SH-SY5Y (cell line): ENCODE measurements around the gene CLCF1.

Source experiments
- GATA2 ChIP-seq: IDR thresholded peaks from 2 replicates; pipeline ENCODE4 v1.6.1; 2011; ENCODE audit warnings: mild to moderate bottlenecking, low read depth, low read length
- GATA3 ChIP-seq: IDR thresholded peaks from 2 replicates; pipeline ENCODE4 v1.6.1; 2011; ENCODE audit warnings: low read depth, mild to moderate bottlenecking, low read length, moderate library complexity

GRCh38 chr11:67401495-67402191, 28.2 kb upstream of the CLCF1 start, which contains the start of gene PPP1CA:
- TF ChIP-seq GATA3 (no peak), GATA2 (no peak)
